NCI-H510A (cell line): Measurements from ENCODE around the gene HS2ST1.
"Not testable (repeated sequence)": the region's sequence is repeated elsewhere in the genome, so short reads cannot be mapped to it uniquely, and the experiment has no call there.

ENCODE experiments used
- DNase-seq: peaks from one replicate; lab custom pipeline; 2025; lab: John Stamatoyannopoulos, UW

HS2ST1 gene

GRCh38 chr1:86925742-86926141 lies 11.3 kb downstream of the HS2ST1 start:
- DNase-seq: no peak

- no peak for DNase-seq
Measured at GRCh38 chr1:86926883-86927282, 12.4 kb downstream of the HS2ST1 start.

- no peak for DNase-seq
Measured at GRCh38 chr1:86928819-86929218, 14.4 kb downstream of the HS2ST1 start.

GRCh38 chr1:86933051-86933450 lies 18.6 kb downstream of the HS2ST1 start:
- DNase-seq: no peak

- no peak for DNase-seq
Measured at GRCh38 chr1:86933562-86934377, 19.3 kb downstream of the HS2ST1 start.

- no peak for DNase-seq
Measured at GRCh38 chr1:86938450-86938849, 24.0 kb downstream of the HS2ST1 start.

- no peak for DNase-seq
Measured at GRCh38 chr1:86938855-86939254, 24.4 kb downstream of the HS2ST1 start.

- DNase-seq: no peak
Measured at GRCh38 chr1:86939406-86939805, 25.0 kb downstream of the HS2ST1 start.

- no peak for DNase-seq
Measured at GRCh38 chr1:86940599-86940998, 26.2 kb downstream of the HS2ST1 start.

GRCh38 chr1:86942042-86942441 lies 27.6 kb downstream of the HS2ST1 start:
- DNase-seq: no peak

GRCh38 chr1:86942743-86943142 lies 28.3 kb downstream of the HS2ST1 start:
- no peak for DNase-seq

GRCh38 chr1:86948212-86948611 lies 33.8 kb downstream of the HS2ST1 start:
- no peak for DNase-seq

- no peak for DNase-seq
Measured at GRCh38 chr1:86950712-86951419, 36.4 kb downstream of the HS2ST1 start.

- no peak for DNase-seq
Measured at GRCh38 chr1:86951430-86951829, 37.0 kb downstream of the HS2ST1 start.

- DNase-seq: no peak
Measured at GRCh38 chr1:86953167-86953566, 38.7 kb downstream of the HS2ST1 start.

GRCh38 chr1:86955678-86956077 lies 41.2 kb downstream of the HS2ST1 start:
- DNase-seq: no peak

- DNase-seq: no peak
Measured at GRCh38 chr1:86956221-86956620, 41.8 kb downstream of the HS2ST1 start.

- DNase-seq: no peak
Measured at GRCh38 chr1:86957221-86957620, 42.8 kb downstream of the HS2ST1 start.

- no peak for DNase-seq
Measured at GRCh38 chr1:86960548-86960947, 46.1 kb downstream of the HS2ST1 start.

- not testable (repeated sequence) for DNase-seq
Measured at GRCh38 chr1:86963841-86964240, 49.4 kb downstream of the HS2ST1 start.

GRCh38 chr1:86965012-86965826 lies 50.8 kb downstream of the HS2ST1 start:
- DNase-seq: peak; percentile 3

GRCh38 chr1:86965827-86966182 lies 51.4 kb downstream of the HS2ST1 start:
- no peak for DNase-seq

- DNase-seq: no peak
Measured at GRCh38 chr1:86970938-86971337, 56.5 kb downstream of the HS2ST1 start.
